Activated CD4-positive, CD25-positive, alpha-beta regulatory T cell treated with anti-CD3 and anti-CD28 coated beads, Interleukin-2, amount 50 U/mL, for 24 hours (primary cell): ENCODE measurements around the gene PODN.

Experiments
- ATAC-seq, 2 donors: fragments of 150-1000 bp; cut with Tn5 transposase; one replicate each; pipeline ENCODE4 v1.10.0; 2021; ENCODE audit warnings: mild to moderate bottlenecking in 1 of 2, moderate library complexity in 1 of 2

Gene PODN

GRCh38 chr1:53090227-53091147 is 28.5 kb downstream of the PODN start:
- ATAC-seq: no peak

GRCh38 chr1:53091841-53092645 is 30.0 kb downstream of the PODN start:
- no peak for ATAC-seq

- ATAC-seq: no peak
These were observed 30.8 kb downstream of the PODN start for GRCh38 chr1:53092659-53093450.

GRCh38 chr1:53093451-53093754 is 31.4 kb downstream of the PODN start:
- ATAC-seq: no peak

GRCh38 chr1:53093778-53094532 is 31.9 kb downstream of the PODN start:
- no peak for ATAC-seq

- no peak for ATAC-seq
These were observed 32.5 kb downstream of the PODN start for GRCh38 chr1:53094533-53094919.

GRCh38 chr1:53104289-53104913 is 42.4 kb downstream of the PODN start:
- ATAC-seq: no peak

GRCh38 chr1:53107090-53107489 is 45.1 kb downstream of the PODN start:
- ATAC-seq: no peak

- ATAC-seq: no peak
These were observed 45.7 kb downstream of the PODN start for GRCh38 chr1:53107570-53108322.

GRCh38 chr1:53108646-53109580 is 46.9 kb downstream of the PODN start:
- no peak for ATAC-seq

- ATAC-seq: no peak
These were observed 48.5 kb downstream of the PODN start for GRCh38 chr1:53110370-53111072.

- no peak for ATAC-seq
These were observed 49.1 kb downstream of the PODN start for GRCh38 chr1:53111073-53111556.

GRCh38 chr1:53111693-53112092 is 49.7 kb downstream of the PODN start:
- ATAC-seq: no peak

- no peak for ATAC-seq
These were observed 50.3 kb downstream of the PODN start for GRCh38 chr1:53112271-53112774.

GRCh38 chr1:53112861-53113260 is 50.8 kb downstream of the PODN start:
- no peak for ATAC-seq

- ATAC-seq: no peak
These were observed 52.1 kb downstream of the PODN start for GRCh38 chr1:53114090-53114489.

GRCh38 chr1:53114581-53115400 is 52.8 kb downstream of the PODN start:
- no peak for ATAC-seq
